ENCODE results near the gene PRKAB2.
"Not testable (repeated sequence)": the region's sequence is repeated elsewhere in the genome, so short reads cannot be mapped to it uniquely, and the experiment has no call there.

The PRKAB2 gene

DNA sequence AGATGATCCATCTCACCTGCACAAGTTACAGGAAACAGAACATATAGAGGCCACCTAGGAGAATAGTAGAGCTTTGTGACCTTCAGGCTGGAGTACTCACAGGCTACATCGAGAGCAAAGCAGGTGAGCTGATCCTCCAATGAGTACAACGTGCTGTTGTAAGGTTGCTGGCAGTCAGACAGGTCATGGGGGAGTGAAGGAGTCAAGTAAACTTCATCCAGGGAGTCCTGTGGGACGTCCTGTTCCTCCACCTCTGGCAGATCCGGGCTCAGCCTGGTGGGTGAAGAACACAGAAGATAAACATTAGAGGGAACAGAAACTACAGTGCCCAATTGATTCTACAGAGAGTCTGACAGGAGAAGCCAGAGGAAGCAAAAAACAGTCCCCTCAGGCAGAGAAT is 62.5 kb downstream of the PRKAB2 start:
- DNase-seq (ENCODE audit: low read depth in 2 of 2): no peak

DNA sequence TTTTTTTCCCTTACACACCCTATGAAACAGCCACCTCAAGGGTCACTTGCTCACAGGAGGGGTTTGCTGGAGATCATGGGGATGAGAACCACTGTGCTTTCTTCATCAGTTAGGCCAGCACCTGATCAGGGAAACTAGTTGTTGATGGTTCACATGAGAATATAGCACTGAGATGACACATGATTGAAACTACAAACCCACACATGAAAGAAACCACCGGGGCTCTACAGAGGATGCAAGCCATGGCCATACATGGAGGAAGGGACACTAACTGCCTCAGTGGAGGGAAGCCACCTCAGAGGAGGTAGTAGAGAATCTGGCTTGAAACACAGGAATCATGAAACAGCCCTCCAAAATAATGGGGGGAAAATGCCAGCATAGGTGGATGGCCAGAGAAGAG is 63.2 kb downstream of the PRKAB2 start:
- DNase-seq (ENCODE audit: low read depth in 2 of 2): no peak

GRCh38 chr1:147106407-147106881 is 65.8 kb downstream of the PRKAB2 start:
- not testable (repeated sequence) for DNase-seq (ENCODE audit: low read depth in 2 of 2)

DNA sequence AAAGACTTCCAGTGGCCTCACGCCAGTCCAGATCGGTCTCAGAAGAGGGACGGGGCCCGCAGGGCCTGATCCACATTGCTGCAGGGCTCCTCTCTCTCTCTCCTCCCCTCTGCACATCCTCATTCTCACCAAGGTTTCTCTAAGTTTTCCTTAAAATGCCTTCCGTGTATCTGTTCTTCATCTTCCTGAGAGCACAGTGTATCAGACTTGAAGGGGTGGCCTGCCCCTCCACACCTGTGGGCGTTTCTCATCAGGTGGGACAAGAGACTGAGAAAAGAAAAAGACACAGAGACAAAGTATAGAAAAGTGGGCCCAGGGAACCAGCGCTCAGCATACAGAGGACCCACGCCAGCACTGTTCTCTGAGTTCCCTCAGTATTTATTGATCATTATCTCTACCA is 66.4 kb downstream of the PRKAB2 start:
- no peak for DNase-seq (ENCODE audit: low read depth in 2 of 2)

Data from stimulated activated CD8-positive, alpha-beta memory T cell treated with anti-CD3 and anti-CD28 coated beads, Interleukin-15, amount 100 ng/mL, for 4 hours (primary cell).